IMR-90 (cell line): ENCODE data around the gene TRAPPC12. TPM values are rescaled to one million over a fixed set of nuclear protein-coding genes. Genes with fewer than 3 reads are reported as not detected.

Experiments used
- ATAC-seq: fragments of 200-7000 bp; cut with Tn5 transposase; 2 replicates; pipeline ENCODE4 v1.9.1; 2020; ENCODE audit warnings: low read depth, mild to moderate bottlenecking, moderate library complexity
- BruUV-seq: library from RNA; stranded (reverse); fragments of 400-500 nt; replicated peaks from 2 replicates; lab custom pipeline; 2021; lab: Mats Ljungman, UMichigan
- CTCF ChIA-PET: fragments of 300-600 bp; formaldehyde crosslinking; extraction: SDS; loops from one replicate; lab custom pipeline; 2021; ENCODE audit warnings: antibody characterized with exemption; lab: Yijun Ruan, JAX
- POLR2A ChIA-PET: fragments of 300-600 bp; sonication (Branson Sonifier 250); formaldehyde crosslinking; loops from one replicate; lab custom pipeline; 2022; ENCODE audit warnings: antibody characterized with exemption; ENCODE audit not compliant: unreplicated experiment; lab: Charles Lee
- DNase-seq: peaks from one replicate; pipeline ENCODE4 v3.0.0; 2013
- H2AFZ ChIP-seq: replicated peaks from 2 replicates; pipeline ENCODE3; 2013; ENCODE audit warnings: low read length, mild to moderate bottlenecking; ENCODE audit not compliant: poor library complexity
- H2AK5ac ChIP-seq: 2 replicates; pipeline ENCODE4 v1.6.1; 2013; ENCODE audit warnings: low read depth, low read length, inconsistent platforms
- H2AK9ac ChIP-seq: replicated peaks from 2 replicates; pipeline ENCODE3; 2013; ENCODE audit warnings: mild to moderate bottlenecking, low read depth, low read length, moderate library complexity; ENCODE audit not compliant: poor library complexity
- H2BK120ac ChIP-seq: 2 replicates; pipeline ENCODE4 v1.6.1; 2013; ENCODE audit warnings: low read depth, low read length, inconsistent platforms
- H2BK15ac ChIP-seq: 3 replicates; pipeline ENCODE4 v1.6.1; 2013; ENCODE audit warnings: low read depth, low read length, inconsistent platforms
- H2BK20ac ChIP-seq: 2 replicates; pipeline ENCODE4 v1.6.1; 2013; ENCODE audit warnings: low read depth, mild to moderate bottlenecking, inconsistent platforms, low read length, moderate library complexity
- H2BK5ac ChIP-seq: 2 replicates; pipeline ENCODE4 v1.6.1; 2013; ENCODE audit warnings: mild to moderate bottlenecking, low read depth, low read length, inconsistent platforms; ENCODE audit not compliant: poor library complexity, severe bottlenecking
- H3K14ac ChIP-seq: replicated peaks from 2 replicates; pipeline ENCODE4 v1.6.1; 2013; ENCODE audit warnings: low read depth, low read length, inconsistent platforms
- H3K18ac ChIP-seq: 2 replicates; pipeline ENCODE4 v1.6.1; 2013; ENCODE audit warnings: low read depth, low read length, control low read depth
- H3K23ac ChIP-seq: 2 replicates; pipeline ENCODE4 v1.6.1; 2013; ENCODE audit warnings: low read depth, low read length, inconsistent platforms
- H3K27ac ChIP-seq: 2 replicates; pipeline ENCODE4 v1.5.1; 2013; ENCODE audit warnings: mild to moderate bottlenecking, control low read depth, low read length; ENCODE audit not compliant: insufficient read depth
- H3K27me3 ChIP-seq: 2 replicates; pipeline ENCODE4 v1.6.1; 2013; ENCODE audit warnings: low read length; ENCODE audit not compliant: control insufficient read depth, insufficient read depth
- H3K36me3 ChIP-seq: 2 replicates; pipeline ENCODE4 v1.6.1; 2013; ENCODE audit warnings: low read length, mixed read lengths; ENCODE audit not compliant: control insufficient read depth, insufficient read depth
- H3K4ac ChIP-seq: 2 replicates; pipeline ENCODE4 v1.6.1; 2013; ENCODE audit warnings: low read depth, low read length, inconsistent platforms
- H3K4me1 ChIP-seq: 2 replicates; pipeline ENCODE4 v1.6.1; 2013; ENCODE audit warnings: low read length, mixed read lengths; ENCODE audit not compliant: control insufficient read depth, insufficient read depth
- H3K4me2 ChIP-seq: 2 replicates; pipeline ENCODE4 v1.6.1; 2013; ENCODE audit warnings: low read depth, mild to moderate bottlenecking, control low read depth, low read length, moderate library complexity
- H3K4me3 ChIP-seq: 2 replicates; pipeline ENCODE4 v1.5.1; 2013; ENCODE audit warnings: low read depth, mild to moderate bottlenecking, control low read depth, low read length, moderate library complexity; ENCODE audit not compliant: insufficient read depth
- H3K56ac ChIP-seq: 2 replicates; pipeline ENCODE4 v1.6.1; 2013; ENCODE audit warnings: low read length, inconsistent platforms; ENCODE audit not compliant: insufficient read depth; ENCODE audit errors: extremely low read depth
- H3K79me1 ChIP-seq, 2 experiments: 2 replicates each; pipeline ENCODE4 v1.6.1; 2013; ENCODE audit warnings: low read length in 2 of 2, inconsistent platforms in 1 of 2, low read depth in 1 of 2
- H3K9ac ChIP-seq: 2 replicates; pipeline ENCODE4 v1.6.1; 2013; ENCODE audit warnings: low read depth, low read length, control low read depth
- H3K9me1 ChIP-seq: 2 replicates; pipeline ENCODE4 v1.6.1; 2013; ENCODE audit warnings: low read length, inconsistent platforms; ENCODE audit not compliant: insufficient read depth
- H3K9me3 ChIP-seq: 2 replicates; pipeline ENCODE4 v1.6.1; 2013; ENCODE audit warnings: low read length; ENCODE audit not compliant: control insufficient read depth, insufficient read depth
- H4K20me1 ChIP-seq: 2 replicates; pipeline ENCODE4 v1.6.1; 2013; ENCODE audit warnings: low read length, inconsistent platforms; ENCODE audit not compliant: insufficient read depth
- H4K5ac ChIP-seq: 2 replicates; pipeline ENCODE4 v1.6.1; 2013; ENCODE audit warnings: mild to moderate bottlenecking, low read depth, low read length, control low read depth
- H4K8ac ChIP-seq, 2 experiments: 2 replicates each; pipeline ENCODE4 v1.6.1; 2013; ENCODE audit warnings: low read depth in 2 of 2, low read length in 2 of 2, control low read depth in 1 of 2, inconsistent platforms in 1 of 2
- H4K91ac ChIP-seq: 2 replicates; pipeline ENCODE4 v1.6.1; 2013; ENCODE audit warnings: low read depth, low read length, inconsistent platforms; ENCODE audit not compliant: insufficient read depth
- BHLHE40 ChIP-seq: fragments of 150-350 bp; IDR thresholded peaks from 2 replicates; pipeline ENCODE4 v1.6.1; 2016; ENCODE audit warnings: mild to moderate bottlenecking, low read depth, low read length
- CEBPB ChIP-seq: IDR thresholded peaks from 2 replicates; pipeline ENCODE4 v1.6.1; 2012; ENCODE audit warnings: low read depth, low read length, improper control_type of control experiment
- CHD1 ChIP-seq: IDR thresholded peaks from 2 replicates; pipeline ENCODE4 v1.6.1; 2012; ENCODE audit warnings: low read depth, low read length, improper control_type of control experiment
- CTCF ChIP-seq: conservative IDR thresholded peaks from 2 replicates; pipeline ENCODE4 v1.5.1; 2012; ENCODE audit warnings: mild to moderate bottlenecking, low read depth, low read length, improper control_type of control experiment
- ELK1 ChIP-seq: fragments of 150-350 bp; IDR thresholded peaks from 2 replicates; pipeline ENCODE4 v1.6.1; 2016; ENCODE audit warnings: low read depth, mild to moderate bottlenecking, low read length, moderate library complexity, borderline replicate concordance
- FOS ChIP-seq: fragments of 150-350 bp; IDR thresholded peaks from 2 replicates; pipeline ENCODE4 v1.6.1; 2016; ENCODE audit warnings: low read depth, low read length
- MAFK ChIP-seq: IDR thresholded peaks from 2 replicates; pipeline ENCODE4 v1.6.1; 2012; ENCODE audit warnings: low read depth, low read length, improper control_type of control experiment
- MAZ ChIP-seq: IDR thresholded peaks from 2 replicates; pipeline ENCODE4 v1.6.1; 2012; ENCODE audit warnings: low read depth, mild to moderate bottlenecking, low read length, improper control_type of control experiment, moderate library complexity, borderline replicate concordance
- NFE2L2 ChIP-seq: fragments of 150-350 bp; IDR thresholded peaks from 2 replicates; pipeline ENCODE4 v1.6.1; 2016; ENCODE audit warnings: low read depth, mild to moderate bottlenecking, low read length
- POLR2A ChIP-seq: IDR thresholded peaks from 2 replicates; pipeline ENCODE4 v1.6.1; 2012; ENCODE audit warnings: mild to moderate bottlenecking, low read depth, low read length
- RAD21 ChIP-seq: IDR thresholded peaks from 2 replicates; pipeline ENCODE4 v1.6.1; 2012; ENCODE audit warnings: low read length, improper control_type of control experiment
- RCOR1 ChIP-seq: IDR thresholded peaks from 2 replicates; pipeline ENCODE4 v1.6.1; 2012; ENCODE audit warnings: mild to moderate bottlenecking, low read length, improper control_type of control experiment; ENCODE audit not compliant: insufficient replicate concordance
- RFX5 ChIP-seq: IDR thresholded peaks from 2 replicates; pipeline ENCODE4 v1.8.0; 2012; ENCODE audit warnings: low read depth, mild to moderate bottlenecking, low read length, moderate library complexity
- SMC3 ChIP-seq: fragments of 150-350 bp; IDR thresholded peaks from 2 replicates; pipeline ENCODE4 v1.6.1; 2016; ENCODE audit warnings: low read depth, mild to moderate bottlenecking, antibody characterized with exemption, low read length, moderate library complexity
- USF2 ChIP-seq: fragments of 150-350 bp; IDR thresholded peaks from 2 replicates; pipeline ENCODE4 v1.6.1; 2017; ENCODE audit warnings: mild to moderate bottlenecking, antibody characterized with exemption, low read length, low read depth
- WGBS, 2 experiments: methylation state at CpG; one replicate each; pipeline versions ENCODE4 v1.1.5 to v1.1.7; 2013; ENCODE audit warnings: missing lambda C conversion rate in 2 of 2; ENCODE audit not compliant: insufficient read length in 1 of 2; ENCODE audit errors: extremely low coverage in 2 of 2; 5-methylcytosine and 5-hydroxymethylcytosine counted together
- dilution Hi-C: fragments of 300-500 bp; cut with HindIII; formaldehyde crosslinking; loops from one replicate; pipeline ENCODE4 v1.14.3; 2018; ENCODE audit warnings: low sequenced_read_pairs; ENCODE audit not compliant: unreplicated experiment
- in situ Hi-C: fragments of 300-500 bp; cut with MboI; formaldehyde crosslinking; loops from 3 replicates; pipeline ENCODE4 v1.14.3; 2019; ENCODE audit warnings: low sequenced_read_pairs, inconsistent platforms, mixed read lengths
- intact Hi-C: fragments of 100-400 bp; cut with micrococcal nuclease; formaldehyde crosslinking; loops from 2 replicates; pipeline ENCODE4 v1.10.0; 2022
- polyA plus RNA-seq, 3 experiments: library from polyadenylated mRNA; depleted of rRNA; stranded (reverse); fragments of >200 nt; gene quantifications; 2 replicates each; pipeline ENCODE4 v1.2.3, GENCODE V29; 2012; ENCODE audit warnings: low replicate concordance in 1 of 3
- total RNA-seq: library from RNA; depleted of rRNA; stranded (reverse); fragments of >200 nt; gene quantifications from 2 replicates; pipeline ENCODE4 v1.2.3, GENCODE V29; 2012

TRAPPC12 gene
- total and polyA plus RNA-seq, 2 of the 4 experiments (the other 2 are of a cell fraction) = 25.8 to 69.9 TPM

GRCh38 chr2:3406501-3406900 lies 27.0 kb downstream of the TRAPPC12 start:
- H3K27me3 ChIP-seq = no peaks in the 10 kb centered on the region
- TF ChIP-seq CTCF (no peak), RCOR1 (no peak), RAD21 (no peak), CHD1 (no peak), BHLHE40 (no peak), NFE2L2 (no peak), SMC3 (no peak), CEBPB (no peak), USF2 (no peak), MAFK (no peak), ELK1 (no peak), MAZ (no peak), POLR2A (no peak), FOS (no peak), RFX5 (no peak)
- in situ Hi-C loops = no loop called here
- no peak overlapping the region for H2AK9ac ChIP-seq
- H3K18ac ChIP-seq = no peak overlapping the region
- ChIA-PET POLR2A (no interaction called here), CTCF (interaction anchor here (1.5 kb wide), 1 partner anchor 17 kb away, joined by 3 read pairs; no protein-coding TSS in a partner anchor)
- H2AFZ ChIP-seq = no peak overlapping the region
- ATAC-seq = no peak
- no peak overlapping the region for H3K14ac ChIP-seq
- H3K23ac ChIP-seq = no peak overlapping the region
- no peak overlapping the region for H3K4ac ChIP-seq
- no peak overlapping the region for H3K27ac ChIP-seq
- H2BK15ac ChIP-seq = no peak overlapping the region
- 100% methylated on average over 1 of the region's 3 CpGs; no CpG with 5 or more reads in 1 of the 2 experiments for WGBS, 2 experiments
- H2BK120ac ChIP-seq = no peak overlapping the region
- H3K4me3 ChIP-seq = no peak overlapping the region
- H2AK5ac ChIP-seq = no peak overlapping the region
- no peak overlapping the region for H3K56ac ChIP-seq
- no peak overlapping the region for H4K91ac ChIP-seq
- H3K79me1 ChIP-seq = peaks cover 19 to 28% of the 10 kb centered on the region in 2 experiments
- H3K4me1 ChIP-seq = no peaks in the 10 kb centered on the region
- intact Hi-C loops = no loop called here
- no TSS peak for BruUV-seq
- DNase-seq = no peak
- no peak overlapping the region for H3K9ac ChIP-seq
- peaks cover 5% of the 10 kb centered on the region; the same call in 1 of the 2 replicates for H3K9me1 ChIP-seq
- H2BK20ac ChIP-seq = no peak overlapping the region
- H3K9me3 ChIP-seq = no peaks in the 10 kb centered on the region
- dilution Hi-C loops = no loop called here
- no peak overlapping the region for H4K8ac ChIP-seq
- no peak overlapping the region for H3K4me2 ChIP-seq
- H4K20me1 ChIP-seq = no peaks in the 10 kb centered on the region; the same call in 1 of the 2 replicates
- no peak overlapping the region for H2BK5ac ChIP-seq
- no peak overlapping the region for H4K5ac ChIP-seq
- peaks cover 27% of the 10 kb centered on the region for H3K36me3 ChIP-seq
